ENCODE results near the gene OR4D1.

Gene OR4D1

GRCh38 chr17:58181796-58182195 is 33.6 kb downstream of the OR4D1 start:
- no peak overlapping the region for H3K9ac ChIP-seq (ENCODE audit: low read depth, low read length)
- no peak overlapping the region for H3K27ac ChIP-seq (ENCODE audit: low read depth, low read length)
- H3K4me3 ChIP-seq (ENCODE audit: low read depth, low read length): no peak overlapping the region
- H3K4me1 ChIP-seq (ENCODE audit: control insufficient read depth, insufficient read depth, low read length): no peaks in the 10 kb centered on the region
- H3K27me3 ChIP-seq (ENCODE audit: control insufficient read depth, insufficient read depth, low read length): no peaks in the 10 kb centered on the region
- H3K9me3 ChIP-seq (ENCODE audit: control insufficient read depth, insufficient read depth, low read length): no peaks in the 10 kb centered on the region
- no peaks in the 10 kb centered on the region for H3K36me3 ChIP-seq (ENCODE audit: control insufficient read depth, insufficient read depth, low read length)

- no peaks in the 10 kb centered on the region for H3K4me1 ChIP-seq (ENCODE audit: control insufficient read depth, insufficient read depth, low read length)
- no peak overlapping the region for H3K4me3 ChIP-seq (ENCODE audit: low read depth, low read length)
- no peaks in the 10 kb centered on the region for H3K36me3 ChIP-seq (ENCODE audit: control insufficient read depth, insufficient read depth, low read length)
- no peaks in the 10 kb centered on the region for H3K9me3 ChIP-seq (ENCODE audit: control insufficient read depth, insufficient read depth, low read length)
- H3K9ac ChIP-seq (ENCODE audit: low read depth, low read length): no peak overlapping the region
- no peaks in the 10 kb centered on the region for H3K27me3 ChIP-seq (ENCODE audit: control insufficient read depth, insufficient read depth, low read length)
- H3K27ac ChIP-seq (ENCODE audit: low read depth, low read length): no peak overlapping the region
These were observed 35.3 kb downstream of the OR4D1 start for GRCh38 chr17:58183514-58183913.

DNA sequence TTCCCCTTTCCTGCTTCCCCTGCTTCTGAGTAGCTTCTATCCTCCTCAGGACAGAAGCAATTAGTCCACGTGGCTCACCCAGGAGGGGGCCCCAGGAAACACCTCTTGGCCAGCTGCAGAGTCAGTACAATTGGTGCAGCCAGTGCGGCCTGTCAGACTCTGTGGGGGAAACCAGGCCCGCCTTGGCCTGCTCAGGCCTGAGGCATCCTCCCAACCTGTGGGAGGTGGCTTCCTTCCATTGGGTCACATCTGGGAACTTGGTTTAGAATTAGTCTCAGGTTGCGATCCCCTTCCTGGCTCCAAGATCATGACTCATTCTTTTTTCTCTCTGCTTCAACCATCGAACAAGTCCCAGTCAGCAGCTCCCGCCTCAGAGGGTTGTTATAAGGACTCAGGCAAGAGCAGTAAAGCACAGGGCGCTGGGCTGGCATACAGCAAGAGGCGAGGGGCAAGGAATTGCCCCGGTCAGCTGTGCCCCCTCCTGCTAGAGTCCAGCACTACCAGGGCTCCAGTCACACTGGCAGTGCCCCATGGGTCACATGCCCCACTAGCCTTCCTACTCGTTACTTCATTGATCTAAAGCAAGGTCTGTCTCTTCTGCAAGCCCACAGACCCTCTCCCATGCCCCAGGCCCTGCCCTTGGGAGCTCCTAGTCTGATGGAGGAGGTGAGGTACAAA is 36.3 kb downstream of the OR4D1 start:
- Histone ChIP-seq H3K27me3 (ENCODE audit: control insufficient read depth, insufficient read depth, low read length) (no peaks in the 10 kb centered on the region), H3K9me3 (ENCODE audit: control insufficient read depth, insufficient read depth, low read length) (no peaks in the 10 kb centered on the region), H3K36me3 (ENCODE audit: control insufficient read depth, insufficient read depth, low read length) (no peaks in the 10 kb centered on the region), H3K4me1 (ENCODE audit: control insufficient read depth, insufficient read depth, low read length) (no peaks in the 10 kb centered on the region), H3K9ac (ENCODE audit: low read depth, low read length) (no peak overlapping the region), H3K4me3 (ENCODE audit: low read depth, low read length) (no peak overlapping the region), H3K27ac (ENCODE audit: low read depth, low read length) (peak overlapping the region; percentile 45)

DNA sequence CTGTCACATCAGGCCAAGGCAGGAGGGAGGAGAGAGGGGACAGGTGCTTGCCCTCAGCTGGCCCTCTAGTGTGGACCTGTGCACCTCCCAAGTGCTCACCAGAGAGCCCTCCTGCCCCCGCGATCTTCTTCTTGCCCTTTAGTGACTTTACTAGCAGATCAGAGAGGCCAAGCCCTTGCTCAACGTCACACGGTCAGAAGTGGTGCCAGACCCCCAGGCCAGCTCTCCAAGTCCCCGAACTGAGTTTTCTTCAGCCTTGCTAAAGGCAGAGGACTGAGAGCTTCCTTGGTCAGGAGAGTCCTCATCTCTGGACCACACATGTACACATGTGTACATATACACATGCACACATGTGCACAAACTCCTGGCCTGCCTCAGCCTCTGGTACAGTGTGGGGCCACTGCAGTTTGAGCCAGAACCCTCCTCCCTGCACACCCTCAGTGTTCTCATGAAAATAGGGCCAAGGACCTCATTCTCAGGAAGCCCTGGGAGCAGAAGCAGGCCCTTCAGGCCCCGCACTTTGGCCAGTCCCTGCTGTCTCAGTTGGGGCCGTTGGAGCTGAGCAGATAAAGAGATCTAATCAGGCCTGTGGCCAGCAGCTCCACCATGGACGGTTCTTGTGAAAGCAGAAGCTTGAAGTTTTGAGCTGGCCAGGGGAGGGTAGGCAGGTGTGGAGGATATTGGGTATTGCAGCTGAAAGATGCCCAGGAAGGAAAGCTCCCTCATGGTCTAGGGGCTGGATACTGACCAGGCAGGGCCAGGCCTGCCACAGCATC is 37.0 kb downstream of the OR4D1 start:
- no peaks in the 10 kb centered on the region for H3K36me3 ChIP-seq (ENCODE audit: control insufficient read depth, insufficient read depth, low read length)
- H3K4me1 ChIP-seq (ENCODE audit: control insufficient read depth, insufficient read depth, low read length): no peaks in the 10 kb centered on the region
- H3K9ac ChIP-seq (ENCODE audit: low read depth, low read length): no peak overlapping the region
- H3K27ac ChIP-seq (ENCODE audit: low read depth, low read length): no peak overlapping the region
- H3K4me3 ChIP-seq (ENCODE audit: low read depth, low read length): no peak overlapping the region
- no peaks in the 10 kb centered on the region for H3K9me3 ChIP-seq (ENCODE audit: control insufficient read depth, insufficient read depth, low read length)
- H3K27me3 ChIP-seq (ENCODE audit: control insufficient read depth, insufficient read depth, low read length): no peaks in the 10 kb centered on the region

GRCh38 chr17:58186591-58186990 is 38.4 kb downstream of the OR4D1 start:
- no peaks in the 10 kb centered on the region for H3K9me3 ChIP-seq (ENCODE audit: control insufficient read depth, insufficient read depth, low read length)
- H3K27ac ChIP-seq (ENCODE audit: low read depth, low read length): no peak overlapping the region
- H3K4me3 ChIP-seq (ENCODE audit: low read depth, low read length): no peak overlapping the region

DNA sequence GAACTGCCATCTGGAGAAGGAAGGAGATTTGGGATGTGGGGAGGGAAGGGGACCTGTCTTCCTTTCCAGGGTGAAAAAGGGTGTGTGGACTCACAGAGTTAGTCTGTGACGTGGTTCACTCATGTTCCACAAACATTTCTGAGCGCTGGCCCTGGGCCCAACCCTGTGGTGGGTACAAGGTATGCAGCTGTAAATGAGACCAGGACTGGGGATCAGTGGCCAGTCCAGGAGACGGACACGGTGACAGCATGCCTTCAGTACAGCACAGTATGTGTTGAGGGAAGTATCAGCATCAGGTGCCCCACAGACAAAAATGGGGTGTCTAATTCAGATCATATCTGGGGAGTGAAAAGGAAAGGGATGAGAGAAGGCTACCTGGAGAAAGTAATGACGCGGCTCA is 38.9 kb downstream of the OR4D1 start:
- Histone ChIP-seq H3K36me3 (ENCODE audit: control insufficient read depth, insufficient read depth, low read length) (no peaks in the 10 kb centered on the region), H3K4me3 (ENCODE audit: low read depth, low read length) (no peak overlapping the region), H3K27me3 (ENCODE audit: control insufficient read depth, insufficient read depth, low read length) (no peaks in the 10 kb centered on the region), H3K27ac (ENCODE audit: low read depth, low read length) (no peak overlapping the region), H3K9ac (ENCODE audit: low read depth, low read length) (no peak overlapping the region), H3K4me1 (ENCODE audit: control insufficient read depth, insufficient read depth, low read length) (no peaks in the 10 kb centered on the region), H3K9me3 (ENCODE audit: control insufficient read depth, insufficient read depth, low read length) (no peaks in the 10 kb centered on the region)

More at GRCh38 chr17:58186591-58186990, 38.4 kb downstream of the OR4D1 start:
- Histone ChIP-seq H3K36me3 (ENCODE audit: control insufficient read depth, insufficient read depth, low read length) (no peaks in the 10 kb centered on the region), H3K9ac (ENCODE audit: low read depth, low read length) (no peak overlapping the region), H3K27me3 (ENCODE audit: control insufficient read depth, insufficient read depth, low read length) (no peaks in the 10 kb centered on the region), H3K4me1 (ENCODE audit: control insufficient read depth, insufficient read depth, low read length) (no peaks in the 10 kb centered on the region)

DNA sequence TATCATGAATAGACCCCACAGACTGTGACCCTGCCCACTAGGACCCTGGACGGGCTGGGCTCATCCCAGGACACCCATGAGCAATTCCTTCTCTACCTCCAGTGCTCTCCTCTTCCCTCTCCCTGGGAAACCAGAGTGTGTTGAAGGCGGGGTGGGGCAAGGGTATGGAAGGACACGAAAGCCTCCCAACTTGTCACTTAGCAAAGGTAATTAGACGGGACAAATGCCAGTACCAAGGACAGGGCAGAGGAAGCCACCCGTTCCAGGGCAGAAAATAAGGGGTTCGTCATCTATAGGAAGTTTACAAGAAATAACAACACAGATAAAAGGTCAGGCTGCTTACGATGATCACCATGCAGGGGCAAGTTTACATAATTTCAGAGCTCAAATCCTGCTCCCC is 39.5 kb downstream of the OR4D1 start:
- Histone ChIP-seq H3K4me1 (ENCODE audit: control insufficient read depth, insufficient read depth, low read length) (no peaks in the 10 kb centered on the region), H3K9me3 (ENCODE audit: control insufficient read depth, insufficient read depth, low read length) (no peaks in the 10 kb centered on the region), H3K9ac (ENCODE audit: low read depth, low read length) (no peak overlapping the region), H3K4me3 (ENCODE audit: low read depth, low read length) (no peak overlapping the region), H3K27ac (ENCODE audit: low read depth, low read length) (no peak overlapping the region), H3K36me3 (ENCODE audit: control insufficient read depth, insufficient read depth, low read length) (no peaks in the 10 kb centered on the region), H3K27me3 (ENCODE audit: control insufficient read depth, insufficient read depth, low read length) (0 out of 2 replicates have a peak, but pooled peaks cover 1% of the 10 kb centered on the region)

DNA sequence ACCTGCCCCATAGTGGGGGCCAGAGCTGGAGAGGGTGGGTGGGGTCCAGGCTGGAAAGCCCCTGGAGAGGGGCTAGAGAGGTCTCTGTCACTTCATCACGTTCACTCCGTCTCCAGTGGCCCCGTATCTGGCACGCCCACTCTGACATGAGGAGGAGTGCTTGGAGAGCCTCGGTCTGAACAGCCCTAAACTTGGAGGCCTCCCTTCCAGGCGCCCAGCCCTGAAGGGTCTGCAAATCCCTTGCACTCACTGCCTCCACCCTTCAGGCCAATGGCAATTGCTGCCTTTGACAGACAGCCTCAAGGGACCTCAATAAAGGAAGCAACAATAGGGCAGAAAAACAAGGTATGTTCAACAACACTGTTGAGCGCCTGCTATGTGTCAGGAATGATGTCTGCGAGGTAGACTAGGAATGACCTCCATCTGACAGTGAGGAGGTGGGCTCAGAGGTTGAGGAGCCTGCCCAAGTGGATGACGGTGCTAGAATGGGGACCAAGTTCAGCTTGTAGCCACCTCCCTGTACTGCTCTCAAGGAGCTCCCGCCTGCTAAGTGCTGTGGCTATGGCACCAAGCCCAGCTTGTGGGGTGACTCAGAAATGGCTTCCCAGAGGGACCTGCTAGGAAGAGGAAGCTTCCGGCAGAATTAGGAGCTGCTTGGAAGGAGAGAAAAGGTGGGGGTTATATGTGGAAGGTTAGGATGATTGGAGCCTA is 41.4 kb downstream of the OR4D1 start:
- H3K4me1 ChIP-seq (ENCODE audit: control insufficient read depth, insufficient read depth, low read length): no peaks in the 10 kb centered on the region
- H3K27me3 ChIP-seq (ENCODE audit: control insufficient read depth, insufficient read depth, low read length): 0 out of 2 replicates have a peak, but pooled peaks cover 4% of the 10 kb centered on the region
- no peak overlapping the region for H3K9ac ChIP-seq (ENCODE audit: low read depth, low read length)
- no peaks in the 10 kb centered on the region for H3K36me3 ChIP-seq (ENCODE audit: control insufficient read depth, insufficient read depth, low read length)
- H3K27ac ChIP-seq (ENCODE audit: low read depth, low read length): no peak overlapping the region
- H3K4me3 ChIP-seq (ENCODE audit: low read depth, low read length): no peak overlapping the region
- no peaks in the 10 kb centered on the region for H3K9me3 ChIP-seq (ENCODE audit: control insufficient read depth, insufficient read depth, low read length)

GRCh38 chr17:58191241-58191896 is 43.2 kb downstream of the OR4D1 start:
- H3K9me3 ChIP-seq (ENCODE audit: control insufficient read depth, insufficient read depth, low read length): no peaks in the 10 kb centered on the region
- no peak overlapping the region for H3K4me3 ChIP-seq (ENCODE audit: low read depth, low read length)
- H3K9ac ChIP-seq (ENCODE audit: low read depth, low read length): no peak overlapping the region
- no peaks in the 10 kb centered on the region for H3K4me1 ChIP-seq (ENCODE audit: control insufficient read depth, insufficient read depth, low read length)
- peaks cover 4% of the 10 kb centered on the region; the same call in 1 of the 2 replicates for H3K27me3 ChIP-seq (ENCODE audit: control insufficient read depth, insufficient read depth, low read length)
- no peaks in the 10 kb centered on the region for H3K36me3 ChIP-seq (ENCODE audit: control insufficient read depth, insufficient read depth, low read length)
- no peak overlapping the region for H3K27ac ChIP-seq (ENCODE audit: low read depth, low read length)

- H3K27me3 ChIP-seq (ENCODE audit: control insufficient read depth, insufficient read depth, low read length): peaks cover 4% of the 10 kb centered on the region; the same call in 1 of the 2 replicates
- no peaks in the 10 kb centered on the region for H3K36me3 ChIP-seq (ENCODE audit: control insufficient read depth, insufficient read depth, low read length)
- no peak within 1 kb of the TSS for H3K9ac ChIP-seq (ENCODE audit: low read depth, low read length)
- no peak within 1 kb of the TSS for H3K4me3 ChIP-seq (ENCODE audit: low read depth, low read length)
- H3K4me1 ChIP-seq (ENCODE audit: control insufficient read depth, insufficient read depth, low read length): no peaks in the 10 kb centered on the region
- no peaks in the 10 kb centered on the region for H3K9me3 ChIP-seq (ENCODE audit: control insufficient read depth, insufficient read depth, low read length)
- no peak within 1 kb of the TSS for H3K27ac ChIP-seq (ENCODE audit: low read depth, low read length)
These were observed 44.4 kb downstream of the OR4D1 start, which contains the start of gene EPX for GRCh38 chr17:58192612-58193011. EPX (plus strand) TSS chr17:58192726; CDS start chr17:58192847, 121 bp downstream.

All from HUES48 (cell line).